ENCODE measurements around the gene CRNKL1. TPM values are rescaled to one million over a fixed set of nuclear protein-coding genes. Genes with fewer than 3 reads are reported as not detected.

CRNKL1 gene
- total RNA-seq, 1 donor: 33.7 TPM

GRCh38 chr20:19990850-19991249 is 61.4 kb downstream of the CRNKL1 start:
- Histone ChIP-seq H3K4me3 (ENCODE audit: insufficient read depth, low read length) (no peak overlapping the region), H2AFZ (ENCODE audit: low read length) (no peak overlapping the region), H3K9me3 (ENCODE audit: low read depth, low read length) (no peaks in the 10 kb centered on the region), H3K79me2 (ENCODE audit: insufficient read depth, low read length) (peaks cover 70% of the 10 kb centered on the region), H3K4me2 (ENCODE audit: insufficient read depth, low read length) (no peak overlapping the region), H3K27ac (ENCODE audit: low read depth, low read length) (peak overlapping the region; percentile 95), H3K36me3 (ENCODE audit: insufficient read depth, low read length) (peaks cover 19% of the 10 kb centered on the region), H3K4me1 (ENCODE audit: insufficient read depth, low read length) (peaks cover 63% of the 10 kb centered on the region), H4K20me1 (ENCODE audit: insufficient read depth, low read length) (peaks cover 4% of the 10 kb centered on the region), H3K27me3 (ENCODE audit: insufficient read depth, low read length) (no peaks in the 10 kb centered on the region)
- no peak for DNase-seq (ENCODE audit: insufficient read length, low spot score, missing footprints)
- TF ChIP-seq CTCF (IDR thresholded peaks at IDR 0.05; ENCODE audit: extremely low read depth, low read depth, low read length): no peak

- H3K9me3 ChIP-seq (ENCODE audit: low read depth, low read length): no peaks in the 10 kb centered on the region
- H3K27ac ChIP-seq (ENCODE audit: low read depth, low read length): peak overlapping the region; percentile 82
- H2AFZ ChIP-seq (ENCODE audit: low read length): no peak overlapping the region
- TF ChIP-seq CTCF (IDR thresholded peaks at IDR 0.05; ENCODE audit: extremely low read depth, low read depth, low read length): no peak
- peaks cover 22% of the 10 kb centered on the region for H3K36me3 ChIP-seq (ENCODE audit: insufficient read depth, low read length)
- H3K27me3 ChIP-seq (ENCODE audit: insufficient read depth, low read length): no peaks in the 10 kb centered on the region
- peaks cover 26% of the 10 kb centered on the region for H4K20me1 ChIP-seq (ENCODE audit: insufficient read depth, low read length)
- no peak for DNase-seq (ENCODE audit: insufficient read length, low spot score, missing footprints)
- no peak overlapping the region for H3K4me3 ChIP-seq (ENCODE audit: insufficient read depth, low read length)
- peaks cover 48% of the 10 kb centered on the region for H3K4me1 ChIP-seq (ENCODE audit: insufficient read depth, low read length)
- peak overlapping the region; percentile 46 for H3K4me2 ChIP-seq (ENCODE audit: insufficient read depth, low read length)
- H3K79me2 ChIP-seq (ENCODE audit: insufficient read depth, low read length): peaks cover 99% of the 10 kb centered on the region
These were observed 65.2 kb downstream of the CRNKL1 start for GRCh38 chr20:19987046-19987445.

- Histone ChIP-seq H2AFZ (ENCODE audit: low read length) (no peak overlapping the region), H3K9me3 (ENCODE audit: low read depth, low read length) (no peaks in the 10 kb centered on the region), H3K4me1 (ENCODE audit: insufficient read depth, low read length) (peaks cover 42% of the 10 kb centered on the region), H3K27ac (ENCODE audit: low read depth, low read length) (peak overlapping the region; percentile 82), H3K4me2 (ENCODE audit: insufficient read depth, low read length) (peak overlapping the region; percentile 46), H3K4me3 (ENCODE audit: insufficient read depth, low read length) (no peak overlapping the region), H3K79me2 (ENCODE audit: insufficient read depth, low read length) (peaks cover 99% of the 10 kb centered on the region), H4K20me1 (ENCODE audit: insufficient read depth, low read length) (peaks cover 32% of the 10 kb centered on the region), H3K27me3 (ENCODE audit: insufficient read depth, low read length) (no peaks in the 10 kb centered on the region), H3K36me3 (ENCODE audit: insufficient read depth, low read length) (peaks cover 22% of the 10 kb centered on the region)
- DNase-seq (ENCODE audit: insufficient read length, low spot score, missing footprints): peak; percentile 90
- no peak for TF ChIP-seq CTCF (IDR thresholded peaks at IDR 0.05; ENCODE audit: extremely low read depth, low read depth, low read length)
These were observed 65.8 kb downstream of the CRNKL1 start for GRCh38 chr20:19986419-19986818.

Other genes starting within 250 kb of the CRNKL1 start
- gene NAA20, start 35.1 kb downstream of the CRNKL1 start, total RNA-seq: 32.6 and 43.3 TPM in 2 replicates
- not detected in 2 replicates for gene CFAP61, start 66 bp upstream of the CRNKL1 start, total RNA-seq

Measured in osteoblast (primary cell).